AG09319 (cell line): Measurements from ENCODE around the gene PNRC2.

Experiments used
- DNase-seq: peaks from one replicate; pipeline ENCODE4 v3.0.0-alpha.2; 2010; ENCODE audit warnings: low read depth; ENCODE audit errors: extremely low read depth
- TF ChIP-seq, protein P1 (sequence below): IDR thresholded peaks from 2 replicates; pipeline ENCODE4 v1.5.1; 2011; ENCODE audit warnings: low read depth, mild to moderate bottlenecking, inconsistent platforms, low read length, moderate library complexity

The PNRC2 gene, protein sequence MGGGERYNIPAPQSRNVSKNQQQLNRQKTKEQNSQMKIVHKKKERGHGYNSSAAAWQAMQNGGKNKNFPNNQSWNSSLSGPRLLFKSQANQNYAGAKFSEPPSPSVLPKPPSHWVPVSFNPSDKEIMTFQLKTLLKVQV

DNA sequence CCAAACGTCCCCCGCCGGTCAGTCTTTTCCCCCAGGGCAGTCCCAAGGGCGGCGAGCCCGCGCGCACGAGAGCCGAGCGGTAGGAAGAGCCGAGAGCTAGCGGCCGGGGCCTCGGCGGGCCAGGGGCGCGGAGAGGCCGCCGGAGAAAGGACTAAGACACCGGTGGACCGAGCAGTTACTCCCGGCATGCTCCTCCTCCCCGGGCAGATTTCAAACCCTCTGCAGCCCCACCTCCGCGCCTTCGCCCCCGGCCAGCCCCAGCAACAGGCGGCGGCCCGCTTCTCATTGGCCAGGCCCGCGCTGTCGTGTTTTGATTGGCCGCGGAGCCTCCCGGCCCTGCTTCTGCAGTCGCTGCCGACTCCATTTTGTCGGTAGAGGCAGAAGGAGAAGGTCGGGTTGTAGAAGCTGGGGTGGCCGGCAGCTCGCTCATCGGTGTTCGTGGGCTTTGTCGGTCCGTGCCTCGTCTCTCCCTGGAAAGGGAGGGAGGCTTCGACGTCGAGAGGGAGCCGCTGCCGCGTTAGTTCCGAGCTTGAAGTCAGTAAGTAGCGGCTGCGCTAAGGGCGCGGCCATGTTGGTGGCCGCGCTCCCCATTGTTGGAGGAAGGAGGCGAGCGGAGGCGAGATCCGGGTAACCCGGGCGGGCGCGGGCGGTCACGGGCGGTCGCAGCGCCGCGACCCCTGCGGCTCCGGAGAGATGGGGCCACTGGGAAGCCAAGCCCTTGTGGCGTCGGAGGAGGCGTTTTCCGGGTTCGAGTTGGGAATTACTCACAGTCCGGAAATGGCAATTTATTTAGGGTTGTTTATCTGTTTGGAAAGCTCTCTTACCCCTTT, at the start of gene PNRC2:
Gene PNRC2 (plus strand): TSS at position 368 of the 830 bp plus-strand sequence. CDS start 1,630 bp downstream, outside the sequence.
- TF ChIP-seq, protein P1, sequence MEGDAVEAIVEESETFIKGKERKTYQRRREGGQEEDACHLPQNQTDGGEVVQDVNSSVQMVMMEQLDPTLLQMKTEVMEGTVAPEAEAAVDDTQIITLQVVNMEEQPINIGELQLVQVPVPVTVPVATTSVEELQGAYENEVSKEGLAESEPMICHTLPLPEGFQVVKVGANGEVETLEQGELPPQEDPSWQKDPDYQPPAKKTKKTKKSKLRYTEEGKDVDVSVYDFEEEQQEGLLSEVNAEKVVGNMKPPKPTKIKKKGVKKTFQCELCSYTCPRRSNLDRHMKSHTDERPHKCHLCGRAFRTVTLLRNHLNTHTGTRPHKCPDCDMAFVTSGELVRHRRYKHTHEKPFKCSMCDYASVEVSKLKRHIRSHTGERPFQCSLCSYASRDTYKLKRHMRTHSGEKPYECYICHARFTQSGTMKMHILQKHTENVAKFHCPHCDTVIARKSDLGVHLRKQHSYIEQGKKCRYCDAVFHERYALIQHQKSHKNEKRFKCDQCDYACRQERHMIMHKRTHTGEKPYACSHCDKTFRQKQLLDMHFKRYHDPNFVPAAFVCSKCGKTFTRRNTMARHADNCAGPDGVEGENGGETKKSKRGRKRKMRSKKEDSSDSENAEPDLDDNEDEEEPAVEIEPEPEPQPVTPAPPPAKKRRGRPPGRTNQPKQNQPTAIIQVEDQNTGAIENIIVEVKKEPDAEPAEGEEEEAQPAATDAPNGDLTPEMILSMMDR, result no peak
- DNase-seq, result peak; percentile 92

DNA sequence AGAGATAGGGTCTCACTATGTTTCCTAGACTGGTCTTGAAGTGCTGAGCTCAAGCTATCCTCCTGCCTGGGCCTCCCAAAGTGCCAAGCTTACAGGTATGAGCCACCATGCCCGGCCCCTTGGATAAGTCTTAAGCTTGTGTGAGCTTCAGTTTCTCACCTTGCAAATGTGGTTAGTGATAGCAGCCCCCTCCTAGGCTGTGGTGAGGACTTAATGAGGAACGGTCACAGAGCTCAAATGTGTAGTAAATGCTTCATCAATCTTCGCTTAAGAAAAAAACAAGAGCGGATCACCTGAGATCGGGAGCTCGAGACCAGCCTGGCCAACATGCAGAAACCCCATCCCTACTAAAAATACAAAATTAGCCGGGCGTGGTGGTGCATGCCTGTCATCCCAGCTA, 49.5 kb upstream of the PNRC2 start:
- TF ChIP-seq, protein P1, result no peak
- no peak for DNase-seq

DNA sequence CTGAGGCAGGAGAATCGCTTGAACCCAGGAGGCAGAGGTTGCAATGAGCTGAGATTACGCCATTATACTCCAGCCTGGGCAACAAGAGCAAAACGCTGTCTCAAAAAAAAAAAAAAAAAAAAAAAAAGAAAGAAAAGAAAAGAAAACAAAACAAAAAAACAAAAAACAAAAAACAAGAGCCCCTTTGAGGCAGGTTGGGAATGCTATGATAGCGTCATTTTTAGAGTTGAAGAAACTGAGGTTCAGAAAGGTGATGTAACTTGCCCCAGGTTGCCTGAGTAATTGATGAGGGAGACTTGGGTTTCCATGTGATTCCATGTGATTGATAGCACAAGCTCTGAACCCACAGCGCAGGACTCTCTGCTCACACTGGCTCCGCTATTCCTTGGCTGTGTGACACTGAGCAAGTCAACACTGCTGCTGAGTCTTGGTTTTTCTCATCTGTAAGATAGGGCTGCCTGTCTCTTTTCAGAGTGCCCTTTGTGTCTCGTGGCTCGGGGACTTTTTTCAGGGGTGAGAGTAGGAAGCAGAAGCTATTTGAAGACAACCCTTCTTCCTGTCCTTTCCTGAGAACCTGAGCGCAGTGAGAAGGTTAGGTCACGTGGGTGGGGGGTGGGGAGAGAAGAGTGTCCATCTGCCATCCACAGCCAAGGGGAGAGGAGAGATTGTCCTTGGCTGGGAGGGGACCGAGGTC, 48.9 kb upstream of the PNRC2 start:
- no peak for DNase-seq
- TF ChIP-seq, protein P1, result no peak

DNA sequence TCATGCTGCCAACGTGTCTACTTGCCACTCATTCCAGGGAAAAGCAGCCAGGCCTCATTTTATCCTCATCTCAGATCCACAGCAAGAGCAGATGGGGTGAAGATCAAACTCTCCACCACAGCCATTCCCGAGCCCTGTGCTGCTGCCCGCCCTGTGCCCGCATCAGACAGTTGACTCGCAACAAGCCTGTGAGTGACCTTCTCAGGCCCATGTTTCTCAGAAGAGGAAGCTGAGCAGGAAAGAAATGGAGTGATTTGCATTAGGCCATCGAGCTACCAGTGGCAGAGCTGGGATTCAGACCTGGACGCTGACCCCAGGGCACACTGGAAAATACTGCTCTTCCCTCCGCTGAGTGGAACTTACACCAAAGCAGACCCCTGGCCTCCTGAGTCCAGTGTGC, 47.7 kb upstream of the PNRC2 start:
- DNase-seq, result no peak

DNA sequence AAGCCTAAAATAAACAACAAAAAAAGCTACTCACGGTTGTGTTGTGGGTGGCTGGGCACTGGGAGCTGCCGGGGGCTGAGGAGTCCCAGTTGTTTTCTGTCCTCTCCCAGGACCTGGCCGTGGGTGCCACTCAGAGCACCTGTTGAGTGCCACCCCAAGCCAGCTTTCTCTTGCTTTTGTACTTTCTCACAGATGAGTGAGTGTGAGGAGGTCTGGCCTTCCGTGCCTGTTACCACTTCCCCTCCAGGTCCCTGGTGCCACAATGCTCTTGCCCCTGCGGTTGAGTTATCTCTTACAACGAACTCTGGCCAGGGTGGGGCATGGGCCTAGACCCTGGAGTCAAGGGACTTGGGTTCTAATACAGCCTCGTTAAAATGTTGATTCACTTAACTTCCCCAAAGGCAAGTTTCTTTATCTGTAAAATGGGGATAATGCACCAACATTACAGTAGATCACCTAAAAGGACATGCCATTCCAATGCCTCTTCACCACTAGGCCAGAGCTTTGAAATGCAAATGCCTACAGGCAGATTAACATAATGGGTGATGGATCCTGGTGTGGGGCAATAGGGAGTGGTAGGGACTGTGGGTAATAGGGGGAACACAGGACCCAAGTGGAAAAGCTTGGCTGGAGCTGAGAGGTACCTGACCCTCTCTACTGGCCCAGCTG, 46.3 kb upstream of the PNRC2 start, which contains the start of gene CNR2:
Gene CNR2 (minus strand): TSS at position 151 of the 669 bp plus-strand sequence. CDS start 37,745 bp downstream, outside the sequence.
- no peak for DNase-seq
- TF ChIP-seq, protein P1, result no peak

More for the DNA sequence above, 47.7 kb upstream of the PNRC2 start:
- TF ChIP-seq, protein P1, result no peak

DNA sequence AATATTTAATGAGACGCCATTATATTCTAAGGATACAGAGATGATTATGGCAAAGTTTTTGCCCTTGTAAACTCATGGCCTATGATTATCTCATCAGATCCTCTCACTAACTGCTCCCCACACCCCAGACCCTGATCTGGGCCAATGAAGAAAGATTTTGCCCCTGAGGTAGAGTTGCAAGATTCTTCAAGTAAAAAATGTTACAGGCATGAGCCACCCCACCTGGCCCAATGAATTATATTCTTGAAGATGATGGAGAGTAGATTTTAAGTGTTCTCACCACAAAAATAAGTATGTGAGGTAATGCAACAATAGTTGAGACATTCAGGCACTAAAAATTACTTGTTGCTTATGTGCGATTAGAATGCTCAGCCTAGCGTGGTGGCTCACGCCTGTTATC, 44.7 kb upstream of the PNRC2 start:
- no peak for DNase-seq
- TF ChIP-seq, protein P1, result no peak
